K562 treated with DMSO at 1 percent for 48 hours (cell line): ENCODE data around the gene HSF2BP. TPM values are rescaled to one million over a fixed set of nuclear protein-coding genes. Genes with fewer than 3 reads are reported as not detected.

Source experiments
- total RNA-seq: library from RNA; unstranded; fragments of 300-600 nt; gene quantifications from 2 replicates; pipeline ENCODE4 v1.2.3, GENCODE V29; 2022; ENCODE audit warnings: low replicate concordance; ENCODE audit errors: extremely low read depth

Gene HSF2BP
- total RNA-seq: not detected in 2 replicates

GRCh38 chr21:43659136-43660000, at the start of gene HSF2BP, which contains the start of gene RRP1B:
HSF2BP (minus strand) TSS chr21:43659488; CDS start chr21:43658096, 1,392 bp downstream.
RRP1B (plus strand) TSS chr21:43659560; CDS start chr21:43659665, 105 bp downstream.

Other genes with a start within 250 kb of the HSF2BP start
- gene SIK1, start 232.4 kb downstream of the HSF2BP start, total RNA-seq: not detected in 2 replicates
- not detected in 2 replicates for gene RRP1B, start 72 bp upstream of the HSF2BP start, total RNA-seq
- gene PDXK, start 59.6 kb upstream of the HSF2BP start, total RNA-seq: 124 TPM in 1 of 2 replicates, not detected in the other
- gene CSTB, start 116.8 kb upstream of the HSF2BP start, total RNA-seq: not detected in 2 replicates
- gene RRP1, start 130.1 kb upstream of the HSF2BP start, total RNA-seq: not detected in 2 replicates
- not detected in 2 replicates for gene AGPAT3, start 205.7 kb upstream of the HSF2BP start, total RNA-seq